CD4-positive, alpha-beta T cell treated with Interleukin-6 at 100 ng/mL for 8 hours (primary cell): ENCODE measurements around the gene SFXN2.

Experiments used
- DNase-seq: peaks from one replicate; pipeline ENCODE4 v3.0.0-alpha.2; 2020; ENCODE audit warnings: mixed read lengths, low spot score

SFXN2 gene

DNA sequence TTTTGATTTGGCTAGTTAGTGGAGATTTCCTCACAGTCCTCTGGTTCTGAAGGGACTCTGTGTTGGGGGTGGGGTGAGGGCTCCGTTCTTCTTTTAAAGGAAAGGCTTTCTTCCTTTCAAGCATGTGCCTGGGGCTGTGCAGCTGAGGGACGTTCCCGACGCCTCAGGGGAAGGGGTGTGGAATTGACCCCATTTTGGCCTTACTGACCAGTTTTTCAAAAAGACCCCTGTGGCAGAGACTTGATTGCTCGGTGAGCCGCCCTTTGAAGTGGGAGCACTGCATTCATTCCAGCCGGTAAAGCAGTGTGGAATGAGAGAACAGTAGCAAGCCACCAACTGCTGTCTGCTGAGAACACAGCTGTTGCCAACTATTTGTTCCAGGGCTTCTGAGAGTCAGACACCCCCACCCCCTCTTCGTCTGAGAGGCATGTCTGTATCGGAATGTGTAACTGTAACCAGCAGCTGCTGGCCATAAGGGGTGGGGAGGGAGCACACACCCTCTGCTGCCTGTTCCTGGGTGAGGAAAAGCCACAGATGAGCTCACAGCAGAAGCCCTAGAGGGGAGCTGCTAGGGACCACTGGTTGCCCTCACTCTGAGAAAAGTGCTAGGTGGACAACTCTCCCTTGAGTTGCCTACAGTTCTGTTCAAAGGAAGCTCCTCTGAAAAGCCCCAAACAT is 62.5 kb downstream of the SFXN2 start:
- no peak for DNase-seq

DNA sequence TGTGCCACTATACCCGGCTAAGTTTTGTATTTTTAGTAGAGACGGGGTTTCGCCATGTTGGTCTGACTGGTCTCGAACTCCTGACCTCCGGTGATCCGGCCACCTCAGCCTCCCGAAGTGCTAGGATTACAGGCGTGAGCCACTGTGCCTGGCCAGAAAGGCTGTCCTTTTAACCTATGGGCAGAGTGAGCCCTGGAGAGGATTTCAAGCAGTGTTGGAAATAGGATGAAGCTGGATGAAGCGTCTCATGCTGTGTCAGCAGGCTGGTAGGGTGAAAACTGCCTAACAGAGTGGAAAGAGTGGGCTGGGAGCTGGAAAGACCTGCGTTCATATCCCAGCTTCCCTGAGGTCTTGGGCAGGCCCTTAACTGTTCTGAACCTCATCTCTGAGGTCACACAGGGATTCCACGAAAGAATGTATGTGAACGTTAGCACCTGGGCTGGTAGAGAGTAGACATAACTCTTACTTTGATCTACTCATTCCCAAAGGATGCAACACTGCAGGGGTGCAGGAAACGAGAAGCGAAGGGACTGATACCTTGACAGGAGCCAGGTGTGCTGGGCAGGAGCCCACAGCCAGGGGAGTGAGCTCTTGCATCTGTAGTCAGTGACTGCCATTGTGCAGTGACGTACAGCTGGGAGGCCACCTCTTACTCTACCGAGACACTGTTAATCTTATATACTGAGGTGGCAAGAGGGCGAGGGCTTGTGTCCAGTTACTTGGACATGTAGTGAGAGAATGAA is 63.4 kb downstream of the SFXN2 start:
- DNase-seq = no peak

DNA sequence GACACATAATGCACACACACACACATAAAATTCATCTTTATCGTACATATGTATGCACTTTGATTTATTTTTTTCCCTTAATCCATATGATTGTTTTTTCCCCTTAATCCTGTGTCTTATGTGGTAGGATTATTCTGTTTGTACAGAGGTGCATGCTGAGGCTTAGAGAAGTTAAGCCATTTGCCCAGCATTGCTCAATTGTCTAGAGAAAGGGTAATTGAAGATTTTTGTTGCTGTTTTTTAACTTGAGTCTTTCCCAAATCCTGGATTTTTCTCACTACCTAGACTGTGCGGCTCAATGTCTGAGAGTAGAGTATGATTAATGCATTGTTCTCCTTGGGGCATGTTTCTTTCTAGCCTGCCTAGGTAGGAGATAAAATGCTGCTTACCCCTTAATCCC is 64.3 kb downstream of the SFXN2 start:
- DNase-seq = no peak

DNA sequence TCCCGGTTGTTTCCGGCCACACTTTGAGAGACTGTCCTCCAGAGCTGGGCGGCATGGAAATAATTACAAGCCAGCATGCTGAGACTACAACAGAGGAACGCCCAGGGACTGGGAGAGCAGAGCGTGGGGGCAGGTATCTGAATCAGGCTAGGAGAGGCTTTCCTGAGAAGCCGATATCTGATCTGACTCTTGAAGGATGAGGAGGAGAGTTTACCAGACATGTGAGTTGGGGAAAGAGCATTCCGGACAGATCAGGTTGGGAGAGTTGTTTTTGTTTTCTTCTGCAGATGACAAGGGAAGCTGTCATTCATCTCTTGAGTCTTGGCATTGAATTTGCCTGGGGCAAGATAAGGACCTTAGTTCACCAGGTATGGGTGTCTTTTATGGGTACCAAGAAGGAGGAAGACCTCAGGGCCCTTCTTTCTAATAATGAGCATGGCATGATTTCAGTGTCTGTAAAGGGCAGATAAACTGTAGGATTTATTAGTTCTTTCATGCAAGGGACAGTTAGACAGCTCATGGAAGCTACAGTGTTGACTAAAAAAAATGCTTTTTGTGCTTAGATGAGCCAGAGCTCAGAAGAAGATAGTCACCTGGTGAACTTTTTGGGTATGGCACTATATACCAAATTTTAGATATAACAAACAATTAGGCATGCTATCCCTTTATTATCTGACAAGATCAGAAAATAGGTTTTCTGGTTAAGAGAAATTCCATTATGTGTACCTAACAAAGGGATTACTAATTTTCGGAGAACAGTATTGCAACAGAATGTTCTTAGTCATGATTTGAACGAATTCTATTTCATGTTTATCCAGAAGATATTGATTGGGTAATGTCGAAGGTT is 65.5 kb downstream of the SFXN2 start:
- DNase-seq = no peak

DNA sequence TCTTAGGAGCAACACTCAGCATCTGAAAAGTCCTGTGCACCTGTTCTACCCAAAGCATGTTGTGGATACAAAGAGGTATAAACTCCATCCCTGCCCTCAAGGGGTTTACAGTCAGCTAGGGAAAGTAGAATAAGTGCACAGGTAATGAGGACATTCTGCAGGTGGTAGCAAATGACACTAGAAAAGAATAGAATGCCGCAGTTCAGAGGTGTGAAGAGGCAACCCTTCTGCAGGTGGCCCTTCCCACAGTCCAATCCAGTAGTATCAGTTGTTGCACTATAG is 66.0 kb downstream of the SFXN2 start:
- DNase-seq = no peak

DNA sequence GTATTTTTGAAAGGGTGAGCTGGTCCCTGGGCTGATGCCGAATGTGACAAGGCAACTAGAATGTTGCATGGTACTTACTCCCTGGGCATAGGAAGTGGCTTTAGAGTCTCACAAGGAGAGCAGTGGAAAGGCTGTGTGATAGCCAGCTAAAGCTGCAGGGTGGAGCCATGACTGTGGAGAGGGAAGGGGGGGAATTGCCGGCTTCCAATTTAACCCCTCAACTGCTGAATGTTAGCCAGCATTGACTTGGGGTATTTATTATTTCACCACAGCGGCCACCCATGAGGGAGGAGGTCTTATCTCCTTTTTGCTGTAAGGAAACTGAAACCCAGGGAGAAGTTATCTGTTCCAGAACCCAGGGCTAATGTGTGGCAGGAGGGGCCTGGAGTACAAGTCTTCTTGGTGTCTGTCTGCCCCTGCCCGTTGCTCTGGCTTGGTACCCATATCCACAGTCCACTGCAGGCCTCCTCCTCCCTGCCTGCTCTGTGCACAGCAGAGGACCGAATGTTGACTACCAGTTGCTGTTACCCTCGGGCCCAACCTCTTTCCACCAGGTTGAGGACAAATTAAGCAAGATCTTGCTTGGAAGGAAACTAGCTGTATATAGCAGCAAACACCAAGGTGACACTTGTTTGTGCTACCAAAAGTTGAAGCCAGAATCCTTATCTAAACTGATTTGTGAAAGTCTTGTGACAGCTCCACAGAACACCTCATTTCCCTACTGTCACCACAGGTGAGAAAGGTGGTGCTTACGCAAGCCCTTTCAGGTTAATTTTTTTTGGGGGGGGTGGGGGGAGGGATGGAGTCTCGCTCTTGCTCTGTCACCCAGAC is 66.9 kb downstream of the SFXN2 start:
- DNase-seq = no peak

DNA sequence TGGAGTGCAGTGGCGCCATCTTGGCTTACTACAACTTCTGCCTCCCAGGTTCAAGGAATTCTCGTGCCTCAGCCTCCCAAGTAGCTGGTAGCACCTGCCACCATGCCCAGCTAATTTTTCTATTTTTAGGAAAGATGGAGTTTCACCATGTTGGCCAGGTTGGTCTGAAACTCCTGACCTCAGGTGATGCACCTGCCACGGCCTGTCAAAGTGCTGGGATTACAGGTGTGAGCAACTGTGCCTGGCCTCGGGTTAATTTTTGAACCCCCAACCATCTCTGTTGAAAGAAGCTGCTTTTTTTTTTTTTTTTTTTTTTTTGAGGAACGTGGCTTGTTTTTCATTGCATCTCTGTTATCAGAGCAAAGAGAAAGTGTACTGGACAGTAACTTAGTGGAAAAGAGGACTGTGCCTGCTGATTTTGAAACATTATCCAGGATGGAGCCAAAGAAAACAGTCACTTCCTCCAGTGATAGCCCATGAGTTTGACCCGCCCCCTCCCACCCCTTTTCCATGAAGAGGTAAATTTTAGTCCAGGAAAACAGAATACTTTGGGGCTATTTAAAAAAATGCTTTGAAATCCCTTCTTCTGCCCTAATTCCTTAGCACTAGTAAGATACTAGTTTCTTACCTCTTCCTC is 67.6 kb downstream of the SFXN2 start:
- DNase-seq = no peak

DNA sequence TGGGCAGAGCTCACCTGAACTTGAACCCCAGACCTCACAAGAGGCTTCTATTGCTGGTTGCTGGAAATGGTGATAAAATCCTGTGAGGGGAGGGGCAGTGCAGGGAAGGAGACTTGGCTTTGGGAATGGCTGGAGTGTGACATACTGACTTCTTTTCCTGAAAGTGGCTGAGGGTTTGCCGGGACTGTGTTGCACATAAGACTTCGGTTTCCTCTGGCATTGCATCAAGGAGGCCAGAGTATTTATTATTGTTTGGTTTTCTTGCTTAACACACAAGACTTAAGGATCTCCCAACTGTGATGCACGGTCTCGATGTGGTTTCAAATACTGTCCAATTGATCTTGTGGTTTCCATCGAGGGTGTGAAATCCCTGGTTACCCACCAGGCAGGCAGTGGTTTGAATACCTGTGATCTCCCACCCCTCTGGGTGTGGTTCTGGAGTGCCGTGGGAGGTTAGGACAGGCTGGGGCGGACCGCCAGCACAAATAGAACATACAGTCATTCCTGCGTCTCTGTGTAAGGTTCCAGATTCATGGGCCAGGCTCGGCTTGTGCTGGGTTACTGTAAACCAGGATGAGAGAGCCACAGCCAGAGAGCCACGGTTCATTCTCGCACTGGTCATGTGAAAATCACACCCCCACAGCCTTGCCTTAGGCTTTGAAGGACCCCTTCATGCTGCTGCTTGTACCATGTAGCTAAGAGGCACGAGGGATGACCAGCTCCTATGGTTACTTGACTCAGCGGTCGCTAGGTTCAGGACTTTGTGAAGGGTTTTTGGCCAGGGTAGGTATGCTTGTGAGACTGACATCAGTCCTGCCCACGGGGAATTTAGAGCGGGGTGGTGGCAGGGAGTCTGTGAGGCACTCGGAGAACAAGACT is 68.5 kb downstream of the SFXN2 start:
- no peak for DNase-seq

DNA sequence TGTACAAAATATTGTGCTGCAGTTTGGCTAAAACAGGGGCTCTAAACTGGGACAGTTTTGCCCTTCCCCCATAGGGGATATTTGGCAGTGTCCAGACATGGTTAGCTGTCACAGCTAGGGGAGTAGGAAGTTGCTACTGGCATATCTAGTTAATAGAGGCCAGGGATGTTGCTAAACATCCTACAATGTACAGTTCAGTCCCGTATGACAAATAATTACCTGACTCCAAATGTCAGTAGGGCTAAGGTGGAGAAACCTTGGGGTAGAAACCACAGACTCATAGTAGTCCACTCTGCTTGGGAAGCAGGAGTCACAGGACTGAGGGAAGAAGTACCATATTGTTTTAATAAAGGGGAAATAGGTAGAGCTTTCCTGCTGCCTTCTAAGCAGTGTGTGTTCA is 69.1 kb downstream of the SFXN2 start:
- DNase-seq = no peak

DNA sequence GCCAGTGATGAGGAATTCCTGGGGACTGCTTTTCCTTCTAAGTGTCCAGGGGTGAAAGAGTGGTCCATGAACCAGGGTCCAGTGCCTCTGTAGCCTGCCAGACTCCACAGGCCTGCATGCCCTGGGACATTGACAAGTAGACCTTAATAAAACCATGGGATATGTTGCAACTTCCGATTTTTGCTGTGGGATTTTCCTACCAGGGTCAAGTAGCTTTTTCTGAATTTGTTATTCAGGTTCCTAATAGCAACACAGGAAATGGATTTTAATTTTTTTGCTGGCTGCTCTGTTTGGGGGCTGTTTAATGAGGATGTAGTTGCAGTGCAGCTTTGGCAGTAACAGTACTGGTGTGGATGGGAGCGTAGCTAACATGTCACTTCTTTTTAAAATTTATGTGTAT is 71.4 kb downstream of the SFXN2 start:
- DNase-seq = no peak

DNA sequence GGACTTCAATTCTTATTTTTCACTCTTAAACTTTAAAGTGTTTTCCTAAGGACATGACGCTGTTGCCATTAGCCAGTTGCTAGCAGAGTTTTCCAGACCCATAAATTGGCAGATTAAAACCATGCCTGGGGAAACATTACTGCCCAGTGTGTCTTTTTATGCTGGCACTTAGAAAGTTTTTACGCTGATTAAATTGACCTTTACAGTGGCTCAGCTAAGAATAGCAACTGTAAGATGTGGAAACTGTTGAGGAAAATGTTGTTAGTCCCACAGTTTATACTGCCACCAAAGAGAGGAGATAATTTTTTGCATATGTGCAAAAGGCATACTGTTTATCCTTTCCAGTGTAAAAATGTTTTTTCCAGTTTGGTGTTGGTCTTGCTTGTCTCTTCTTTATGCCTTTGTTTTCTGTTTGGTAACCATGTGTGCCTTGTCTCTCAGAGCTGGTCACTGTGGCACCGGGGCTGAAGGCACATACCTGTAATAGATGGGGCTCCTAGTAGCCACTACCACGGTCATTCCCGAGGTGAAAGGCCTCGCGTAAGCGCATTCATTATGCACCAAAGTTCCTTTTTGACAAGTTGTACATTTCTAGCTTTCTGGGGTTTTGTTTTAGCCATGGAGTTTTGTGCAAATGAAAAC is 77.4 kb downstream of the SFXN2 start:
- no peak for DNase-seq
